Measurements from ENCODE around the gene LRCH4. TPM values are rescaled to one million over a fixed set of nuclear protein-coding genes. Genes with fewer than 3 reads are reported as not detected.

LRCH4 gene
- total RNA-seq, 6 experiments from 2014 or later: 19.5 to 39.1 (median 24.7) TPM

DNA sequence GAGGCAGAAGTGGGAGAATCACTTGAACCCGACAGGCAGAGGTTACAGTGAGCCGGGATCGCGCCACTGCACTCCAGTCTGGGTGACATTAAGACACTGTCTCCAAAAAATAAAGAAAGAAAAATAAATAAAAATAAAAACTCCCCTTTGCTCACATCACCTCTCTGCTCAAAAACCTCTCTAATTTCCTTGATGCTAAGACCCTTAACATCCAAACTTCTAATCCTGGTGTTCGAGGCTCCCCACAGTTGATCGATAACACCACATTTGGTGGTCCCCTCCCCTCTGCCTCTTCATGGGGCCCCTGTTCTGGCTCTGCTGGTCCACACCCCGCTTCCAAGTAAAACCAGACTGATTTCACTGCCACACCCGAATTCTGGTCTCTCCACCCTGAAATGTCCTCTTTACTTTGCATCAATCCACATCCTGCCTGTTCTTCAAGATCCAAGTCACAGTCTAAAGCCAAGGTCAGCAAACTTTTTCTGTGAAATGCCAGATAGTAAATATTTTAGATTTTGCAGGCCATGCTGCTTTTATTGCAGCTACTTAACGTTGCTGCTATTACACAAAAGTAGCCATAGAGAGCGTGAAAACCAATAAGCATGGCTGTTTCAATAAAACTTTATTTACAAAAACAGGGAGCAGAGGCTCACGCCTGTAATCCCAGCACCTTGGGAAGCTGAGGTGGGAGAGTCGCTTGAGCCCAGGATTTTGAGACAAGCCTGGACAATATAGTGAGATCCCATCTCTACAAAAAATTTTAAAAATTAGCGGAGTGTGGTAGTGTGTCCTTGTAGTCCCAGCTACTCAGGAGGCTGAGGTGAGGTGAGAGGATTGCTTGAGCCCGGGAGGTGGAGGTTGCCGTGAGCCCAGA is 38.3 kb upstream of the LRCH4 start:
- Histone ChIP-seq H3K27me3 (no peaks in the 10 kb centered on the region), H3K4me3 (no peak overlapping the region), H3K27ac (no peak overlapping the region), H3K36me3 (peaks cover 0 to 38% (median 16%) of the 10 kb centered on the region in 4 donors), H3K4me1 (peaks cover 0 to 45% (median 20%) of the 10 kb centered on the region in 4 donors), H3K9me3 (no peaks in the 10 kb centered on the region)
- intact Hi-C loops (cut with DNase I): loop anchor here in 1 of 2 donors (10.0 kb wide), 1 partner anchor 61 kb away; no protein-coding TSS in a partner anchor
- 89% methylated on average over 15 of the region's 15 CpGs for WGBS (ENCODE audit: insufficient coverage, low coverage, low lambda C conversion rate, missing lambda C conversion rate)
- no peak for DNase-seq
- TF ChIP-seq POLR2A (IDR thresholded peaks at IDR 0.05): no peak
- TF ChIP-seq CTCF (IDR thresholded peaks at IDR 0.05): no peak
- no peak for ATAC-seq

- DNase-seq (peak; percentile 55 to 90 (median 87)), ATAC-seq (peak; percentile 72 to 80 (median 78))
- peak overlapping the region in 2 of 3 donors; percentile 32 to 77 for H3K27ac ChIP-seq
- H3K4me3 ChIP-seq: no peak overlapping the region
- intact Hi-C loops (cut with DNase I): loop anchor here in 1 of 2 donors (10.0 kb wide), 1 partner anchor 63 kb away; no protein-coding TSS in a partner anchor
- H3K4me1 ChIP-seq: peaks cover 0 to 40% (median 16%) of the 10 kb centered on the region in 4 donors
- H3K36me3 ChIP-seq: peaks cover 0 to 20% (median 6%) of the 10 kb centered on the region in 4 donors
- no peaks in the 10 kb centered on the region for H3K9me3 ChIP-seq
- no peaks in the 10 kb centered on the region for H3K27me3 ChIP-seq
- WGBS (ENCODE audit: insufficient coverage, low coverage, low lambda C conversion rate, missing lambda C conversion rate): 32% methylated on average over 8 of the region's 8 CpGs
- TF ChIP-seq POLR2A (IDR thresholded peaks at IDR 0.05) (no peak), CTCF (IDR thresholded peaks at IDR 0.05) (no peak)
Observed at GRCh38 chr7:100621554-100621953, 35.6 kb upstream of the LRCH4 start.

DNA sequence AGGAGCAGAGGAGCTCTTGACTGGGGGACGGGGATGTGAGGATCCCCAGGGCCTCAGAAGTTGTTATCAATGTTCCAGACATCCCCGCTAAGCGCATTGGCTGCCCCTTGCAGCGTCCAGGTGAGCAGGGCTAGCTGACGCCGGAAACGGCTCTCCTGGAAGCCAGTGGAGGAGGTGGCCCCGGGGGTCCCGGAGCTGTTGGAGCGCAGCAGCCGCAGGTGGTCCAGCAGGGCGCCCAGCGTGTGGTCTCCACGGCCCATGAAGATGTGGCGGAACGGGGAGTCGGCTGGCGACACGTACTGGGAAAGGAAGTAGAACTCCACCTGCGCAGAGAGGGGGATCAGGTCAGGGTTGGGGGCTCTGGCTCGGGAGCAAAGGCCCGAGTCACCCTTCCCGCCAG is 34.9 kb upstream of the LRCH4 start:
- WGBS (ENCODE audit: insufficient coverage, low coverage, low lambda C conversion rate, missing lambda C conversion rate): 88% methylated on average over 16 of the region's 23 CpGs
- intact Hi-C loops (cut with DNase I): loop anchor here in 1 of 2 donors (10.0 kb wide), 1 partner anchor 64 kb away; no protein-coding TSS in a partner anchor
- H3K9me3 ChIP-seq: no peaks in the 10 kb centered on the region

GRCh38 chr7:100620239-100620638 is 34.3 kb upstream of the LRCH4 start:
- peak in 1 of 4 donors; percentile 2 for ATAC-seq
- intact Hi-C loops (cut with DNase I): loop anchor here in 1 of 2 donors (10.0 kb wide), 1 partner anchor 65 kb away; no protein-coding TSS in a partner anchor
- TF ChIP-seq POLR2A (IDR thresholded peaks at IDR 0.05) (no peak), CTCF (IDR thresholded peaks at IDR 0.05) (no peak)
- Histone ChIP-seq H3K27ac (no peak overlapping the region), H3K36me3 (peaks cover 0 to 11% (median 1%) of the 10 kb centered on the region in 4 donors), H3K9me3 (no peaks in the 10 kb centered on the region), H3K4me3 (no peak overlapping the region), H3K27me3 (no peaks in the 10 kb centered on the region), H3K4me1 (peaks cover 0 to 30% (median 11%) of the 10 kb centered on the region in 4 donors)
- WGBS (ENCODE audit: insufficient coverage, low coverage, low lambda C conversion rate, missing lambda C conversion rate): 96% methylated on average over 4 of the region's 6 CpGs
- no peak for DNase-seq

More for the DNA sequence above, 34.9 kb upstream of the LRCH4 start:
- peak overlapping the region in 1 of 3 donors; percentile 77 for H3K27ac ChIP-seq
- peaks cover 0 to 16% (median 4%) of the 10 kb centered on the region in 4 donors for H3K36me3 ChIP-seq
- no peaks in the 10 kb centered on the region for H3K27me3 ChIP-seq
- TF ChIP-seq POLR2A (IDR thresholded peaks at IDR 0.05) (no peak), CTCF (IDR thresholded peaks at IDR 0.05) (no peak)
- peaks cover 0 to 35% (median 11%) of the 10 kb centered on the region in 4 donors for H3K4me1 ChIP-seq
- ATAC-seq (peak in 1 of 4 donors; percentile 2), DNase-seq (no peak)
- no peak overlapping the region for H3K4me3 ChIP-seq

Data from right lobe of liver (tissue), 6 donors.